ENCODE results near the gene CUBN. TPM values are rescaled to one million over a fixed set of nuclear protein-coding genes. Genes with fewer than 3 reads are reported as not detected.

Gene CUBN
- total RNA-seq, 6 experiments from 2014 or later: 0.43 to 1.7 (median 1.2) TPM

GRCh38 chr10:17100586-17100985, 29.0 kb downstream of the CUBN start:
- no peak for DNase-seq
- Mint-ChIP-seq H3K27me3 (ENCODE audit: insufficient read depth) (peaks cover 2% of the 10 kb centered on the region; the same call in 1 of the 2 replicates), H3K27ac (peak overlapping the region; percentile 3; the same call in 1 of the 2 replicates)

GRCh38 chr10:17098012-17098411, 31.6 kb downstream of the CUBN start:
- Mint-ChIP-seq H3K27ac (no peak overlapping the region), H3K36me3 (ENCODE audit: low read depth) (peaks cover 20% of the 10 kb centered on the region), H3K9me3 (peaks cover 18% of the 10 kb centered on the region), H3K27me3 (ENCODE audit: insufficient read depth) (peaks cover 2% of the 10 kb centered on the region; the same call in 1 of the 2 replicates), H3K4me3 (no peak overlapping the region), H3K4me1 (ENCODE audit: low read depth) (peaks cover 12% of the 10 kb centered on the region)
- no peak for TF ChIP-seq CTCF (IDR thresholded peaks at IDR 0.05)
- DNase-seq: no peak

More at GRCh38 chr10:17100586-17100985, 29.0 kb downstream of the CUBN start:
- no peak for TF ChIP-seq CTCF (IDR thresholded peaks at IDR 0.05)
- H3K36me3 Mint-ChIP-seq (ENCODE audit: low read depth): no peaks in the 10 kb centered on the region
- H3K4me1 Mint-ChIP-seq (ENCODE audit: low read depth): peaks cover 12% of the 10 kb centered on the region
- no peak overlapping the region for H3K4me3 Mint-ChIP-seq
- H3K9me3 Mint-ChIP-seq: no peaks in the 10 kb centered on the region

- Mint-ChIP-seq H3K9me3 (peaks cover 18% of the 10 kb centered on the region), H3K27me3 (ENCODE audit: insufficient read depth) (no peaks in the 10 kb centered on the region), H3K4me3 (no peak overlapping the region), H3K27ac (no peak overlapping the region), H3K36me3 (ENCODE audit: low read depth) (peaks cover 20% of the 10 kb centered on the region), H3K4me1 (ENCODE audit: low read depth) (0 out of 2 replicates have a peak, but pooled peaks cover under 1% of the 10 kb centered on the region)
- DNase-seq: no peak
- no peak for TF ChIP-seq CTCF (IDR thresholded peaks at IDR 0.05)
Measured at GRCh38 chr10:17094844-17095243, 34.8 kb downstream of the CUBN start.

- no peak for DNase-seq
- Mint-ChIP-seq H3K36me3 (ENCODE audit: low read depth) (peaks cover 20% of the 10 kb centered on the region), H3K27me3 (ENCODE audit: insufficient read depth) (no peaks in the 10 kb centered on the region; the same call in 1 of the 2 replicates), H3K9me3 (peaks cover 18% of the 10 kb centered on the region), H3K27ac (no peak overlapping the region), H3K4me3 (no peak overlapping the region), H3K4me1 (ENCODE audit: low read depth) (peaks cover 14% of the 10 kb centered on the region)
- no peak for TF ChIP-seq CTCF (IDR thresholded peaks at IDR 0.05)
Measured at GRCh38 chr10:17092986-17093803, 36.4 kb downstream of the CUBN start.

- Mint-ChIP-seq H3K27ac (no peak overlapping the region), H3K27me3 (ENCODE audit: insufficient read depth) (no peaks in the 10 kb centered on the region; the same call in 1 of the 2 replicates), H3K36me3 (ENCODE audit: low read depth) (peaks cover 20% of the 10 kb centered on the region), H3K4me3 (no peak overlapping the region), H3K9me3 (peaks cover 18% of the 10 kb centered on the region), H3K4me1 (ENCODE audit: low read depth) (peaks cover 22% of the 10 kb centered on the region)
- no peak for DNase-seq
- no peak for TF ChIP-seq CTCF (IDR thresholded peaks at IDR 0.05)
Measured at GRCh38 chr10:17092216-17092944, 37.2 kb downstream of the CUBN start.

All from HFFc6 (cell line).